Keratinocyte (primary cell): ENCODE data around the gene CEP95. TPM values are rescaled to one million over a fixed set of nuclear protein-coding genes. Genes with fewer than 3 reads are reported as not detected.
A peak's percentile ranks its signal among the peaks of the same experiment; 100 is the strongest.

Experiments used
- DNase-seq: peaks from one replicate; pipeline ENCODE4 v3.0.0-alpha.2; 2011; ENCODE audit warnings: low read depth, missing footprints, low spot score
- FAIRE-seq: peaks from 2 replicates; lab custom pipeline; 2011; peaks lifted over from hg19 to GRCh38; lab: Jason Lieb, UNC
- H2AFZ ChIP-seq: 2 replicates; pipeline ENCODE4 v1.6.0; 2012; ENCODE audit warnings: low read length, control low read depth, inconsistent platforms; ENCODE audit not compliant: control insufficient read depth
- H3K27ac ChIP-seq: 2 replicates; pipeline ENCODE4 v1.5.1; 2011; ENCODE audit warnings: low read length; ENCODE audit not compliant: control insufficient read depth, insufficient read depth
- H3K27me3 ChIP-seq: 3 replicates; pipeline ENCODE4 v1.6.0; 2011; ENCODE audit warnings: low read length; ENCODE audit not compliant: control insufficient read depth, insufficient read depth; ENCODE audit errors: extremely low read depth
- H3K36me3 ChIP-seq, 2 experiments: 2 replicates in 1 of 2; 3 replicates in 1 of 2; pipeline ENCODE4 v1.5.1; 2011; ENCODE audit warnings: low read length in 2 of 2, mild to moderate bottlenecking in 1 of 2; ENCODE audit not compliant: control insufficient read depth in 2 of 2, insufficient read depth in 2 of 2; ENCODE audit errors: extremely low read depth in 1 of 2
- H3K4me1 ChIP-seq: 3 replicates; pipeline ENCODE4 v1.5.1; 2011; ENCODE audit warnings: low read length; ENCODE audit not compliant: control insufficient read depth, insufficient read depth; ENCODE audit errors: extremely low read depth
- H3K4me2 ChIP-seq: 3 replicates; pipeline ENCODE4 v1.6.0; 2011; ENCODE audit warnings: low read depth, low read length; ENCODE audit not compliant: control insufficient read depth, insufficient read depth; ENCODE audit errors: extremely low read depth
- H3K4me3 ChIP-seq, 3 experiments: fragments of 200-600 bp in 1 of 3; sonication (generic) in 1 of 3; 2 replicates in 2 of 3; 3 replicates in 1 of 3; pipeline ENCODE4 v1.5.1; 2011 to 2016; ENCODE audit warnings: low read length in 3 of 3, mild to moderate bottlenecking in 3 of 3, control low read depth in 2 of 3, inconsistent platforms in 1 of 3, low read depth in 1 of 3, mixed read lengths in 1 of 3, mixed run types in 1 of 3, moderate library complexity in 1 of 3; ENCODE audit not compliant: control insufficient read depth in 2 of 3, insufficient read depth in 2 of 3; ENCODE audit errors: extremely low read depth in 1 of 3
- H3K79me2 ChIP-seq: 2 replicates; pipeline ENCODE4 v1.6.0; 2012; ENCODE audit warnings: low read length; ENCODE audit not compliant: control insufficient read depth, insufficient read depth
- H3K9ac ChIP-seq: 3 replicates; pipeline ENCODE4 v1.6.0; 2011; ENCODE audit warnings: low read length; ENCODE audit not compliant: control insufficient read depth, insufficient read depth; ENCODE audit errors: extremely low read depth
- H3K9me1 ChIP-seq: 3 replicates; pipeline ENCODE4 v1.6.0; 2011; ENCODE audit warnings: low read length; ENCODE audit not compliant: control insufficient read depth, insufficient read depth; ENCODE audit errors: extremely low read depth
- H3K9me3 ChIP-seq: 2 replicates; pipeline ENCODE4 v1.5.1; 2012; ENCODE audit warnings: low read depth, low read length; ENCODE audit not compliant: control insufficient read depth
- H4K20me1 ChIP-seq: 3 replicates; pipeline ENCODE4 v1.6.0; 2011; ENCODE audit warnings: low read length; ENCODE audit not compliant: control insufficient read depth, insufficient read depth; ENCODE audit errors: extremely low read depth
- CTCF ChIP-seq, 3 experiments: IDR thresholded peaks in 1 of 3; conservative IDR thresholded peaks in 1 of 3; optimal IDR thresholded peaks in 1 of 3; 2 replicates in 2 of 3; 3 replicates in 1 of 3; pipeline versions ENCODE3 to v1.5.1; 2011; ENCODE audit warnings: low read length in 3 of 3, mild to moderate bottlenecking in 3 of 3, moderate library complexity in 2 of 3, control low read depth in 1 of 3, inconsistent platforms in 1 of 3; ENCODE audit not compliant: insufficient read depth in 2 of 3; ENCODE audit errors: extremely low read depth in 1 of 3
- EZH2 ChIP-seq: IDR thresholded peaks from one replicate; pipeline ENCODE4 v1.6.1; 2012; ENCODE audit warnings: inconsistent platforms, mild to moderate bottlenecking, low read length, moderate library complexity
- dilution Hi-C: fragments of 300-500 bp; cut with MboI; formaldehyde crosslinking; loops from one replicate; pipeline ENCODE4 v1.7.0; 2020; ENCODE audit warnings: low sequenced_read_pairs; ENCODE audit not compliant: extremely low pct_ligation_motif_present
- polyA plus RNA-seq, 5 experiments: library from polyadenylated mRNA; depleted of rRNA in 3 of 5; stranded (reverse) in 3 of 5; stranded (forward) in 1 of 5; unstranded in 1 of 5; fragments of >200 nt; gene quantifications; 1 replicate in 1 of 5; 2 replicates in 3 of 5; 3 replicates in 1 of 5; pipeline versions ENCODE4 v1.2.1 to v1.2.3, GENCODE V29; 2011 to 2012; ENCODE audit warnings: missing spikeins in 2 of 5, low read depth in 1 of 5, low replicate concordance in 1 of 5

Gene CEP95
- polyA plus RNA-seq, 1 donor (not counting 4 experiments of a cell fraction or from before 2014, with no cell fraction given) = 31.6 TPM

- H3K27me3 ChIP-seq = no peaks in the 10 kb centered on the region
- no peaks in the 10 kb centered on the region for H3K9me3 ChIP-seq
- no peak overlapping the region for H3K4me2 ChIP-seq
- H4K20me1 ChIP-seq = no peaks in the 10 kb centered on the region
- peaks cover 15% of the 10 kb centered on the region for H3K4me1 ChIP-seq
- peaks cover 5 to 25% of the 10 kb centered on the region in 2 experiments for H3K36me3 ChIP-seq
- dilution Hi-C loops = no loop called here
- no peak overlapping the region for H3K27ac ChIP-seq
- TF ChIP-seq EZH2 (no peak), CTCF (optimal IDR thresholded peaks at IDR 0.05 in 1 of 3, IDR thresholded peaks at IDR 0.05 in 1 of 3, conservative IDR thresholded peaks at IDR 0.05 in 1 of 3; ENCODE audit: extremely low read depth in 1 of 3, insufficient read depth in 2 of 3, low read length in 3 of 3) (peak; percentile 57 to 78 (median 63))
- no peak overlapping the region for H2AFZ ChIP-seq
- H3K9ac ChIP-seq = no peak overlapping the region
- DNase-seq = no peak
- H3K4me3 ChIP-seq = no peak overlapping the region
- H3K79me2 ChIP-seq = peaks cover 25% of the 10 kb centered on the region
- no peaks in the 10 kb centered on the region for H3K9me1 ChIP-seq
- FAIRE-seq = no peak
Measured at GRCh38 chr17:64491034-64491860, 15.5 kb upstream of the CEP95 start.

GRCh38 chr17:64491994-64492393 lies 14.8 kb upstream of the CEP95 start:
- no peak overlapping the region for H3K4me3 ChIP-seq
- H3K27me3 ChIP-seq = no peaks in the 10 kb centered on the region
- H4K20me1 ChIP-seq = no peaks in the 10 kb centered on the region
- peaks cover 31% of the 10 kb centered on the region for H3K79me2 ChIP-seq
- TF ChIP-seq EZH2 (no peak), CTCF (optimal IDR thresholded peaks at IDR 0.05 in 1 of 3, IDR thresholded peaks at IDR 0.05 in 1 of 3, conservative IDR thresholded peaks at IDR 0.05 in 1 of 3; ENCODE audit: extremely low read depth in 1 of 3, insufficient read depth in 2 of 3, low read length in 3 of 3) (no peak)
- H3K4me2 ChIP-seq = peak overlapping the region; percentile 48
- peak overlapping the region; percentile 43 for H3K27ac ChIP-seq
- H3K9me3 ChIP-seq = no peaks in the 10 kb centered on the region
- FAIRE-seq (no peak), DNase-seq (no peak)
- H3K9ac ChIP-seq = no peak overlapping the region
- no peak overlapping the region for H2AFZ ChIP-seq
- peaks cover 5 to 23% of the 10 kb centered on the region in 2 experiments for H3K36me3 ChIP-seq
- H3K4me1 ChIP-seq = peaks cover 16% of the 10 kb centered on the region
- dilution Hi-C loops = no loop called here
- no peaks in the 10 kb centered on the region for H3K9me1 ChIP-seq
